Fibroblast of pulmonary artery (primary cell): ENCODE data around the gene LDB3.

Experiments used
- DNase-seq: peaks from one replicate; pipeline ENCODE4 v3.0.0-alpha.2; 2010; ENCODE audit warnings: low read depth
- H3K4me3 ChIP-seq: replicated peaks from 2 replicates; pipeline ENCODE4 v1.5.1; 2011; ENCODE audit warnings: low read depth, mild to moderate bottlenecking, control low read depth, low read length, moderate library complexity
- TF ChIP-seq, protein P1 (sequence below): IDR thresholded peaks from 2 replicates; pipeline ENCODE4 v1.5.1; 2011; ENCODE audit warnings: mild to moderate bottlenecking, control low read depth, low read length, inconsistent platforms; ENCODE audit errors: missing control alignments

The LDB3 gene

GRCh38 chr10:86744067-86744725, 75.9 kb downstream of the LDB3 start:
- no peak for DNase-seq
- TF ChIP-seq, protein P1, sequence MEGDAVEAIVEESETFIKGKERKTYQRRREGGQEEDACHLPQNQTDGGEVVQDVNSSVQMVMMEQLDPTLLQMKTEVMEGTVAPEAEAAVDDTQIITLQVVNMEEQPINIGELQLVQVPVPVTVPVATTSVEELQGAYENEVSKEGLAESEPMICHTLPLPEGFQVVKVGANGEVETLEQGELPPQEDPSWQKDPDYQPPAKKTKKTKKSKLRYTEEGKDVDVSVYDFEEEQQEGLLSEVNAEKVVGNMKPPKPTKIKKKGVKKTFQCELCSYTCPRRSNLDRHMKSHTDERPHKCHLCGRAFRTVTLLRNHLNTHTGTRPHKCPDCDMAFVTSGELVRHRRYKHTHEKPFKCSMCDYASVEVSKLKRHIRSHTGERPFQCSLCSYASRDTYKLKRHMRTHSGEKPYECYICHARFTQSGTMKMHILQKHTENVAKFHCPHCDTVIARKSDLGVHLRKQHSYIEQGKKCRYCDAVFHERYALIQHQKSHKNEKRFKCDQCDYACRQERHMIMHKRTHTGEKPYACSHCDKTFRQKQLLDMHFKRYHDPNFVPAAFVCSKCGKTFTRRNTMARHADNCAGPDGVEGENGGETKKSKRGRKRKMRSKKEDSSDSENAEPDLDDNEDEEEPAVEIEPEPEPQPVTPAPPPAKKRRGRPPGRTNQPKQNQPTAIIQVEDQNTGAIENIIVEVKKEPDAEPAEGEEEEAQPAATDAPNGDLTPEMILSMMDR, result no peak
- H3K4me3 ChIP-seq, result no peak overlapping the region

DNA sequence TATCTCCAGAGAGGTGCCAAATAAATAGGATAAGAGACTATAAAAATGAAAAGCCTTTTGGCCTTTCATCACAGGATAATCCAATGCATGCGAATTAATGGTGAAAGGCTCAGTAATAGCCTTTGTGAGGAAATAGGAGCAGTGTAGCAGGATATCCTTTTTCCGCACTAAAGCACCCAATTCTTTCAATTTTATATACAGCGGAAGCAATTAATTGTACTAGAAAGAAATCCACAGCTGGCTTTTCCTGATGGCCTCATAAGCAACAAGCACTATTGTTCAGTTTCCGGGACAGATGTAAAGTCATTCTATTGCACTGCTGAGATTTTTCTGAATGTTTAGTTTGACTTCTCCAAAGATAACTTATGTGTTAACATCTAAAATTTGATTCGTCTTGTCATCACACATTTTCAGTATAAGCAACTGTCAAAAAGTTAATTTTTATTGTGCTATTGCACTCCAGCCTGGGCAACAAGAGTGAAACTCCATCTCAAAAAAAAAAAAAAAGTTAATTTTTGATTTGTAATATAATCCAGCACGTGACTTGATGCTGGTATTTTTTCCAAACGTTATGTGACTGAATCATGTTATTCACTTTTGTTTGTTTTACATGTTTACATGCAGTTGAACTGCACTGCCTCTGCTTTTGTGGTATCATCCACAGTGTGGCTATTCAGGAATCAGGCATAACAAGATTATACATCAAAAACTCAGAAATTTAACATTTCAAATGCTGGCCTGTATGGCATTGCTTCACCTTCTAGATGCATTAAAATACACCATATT, 79.7 kb downstream of the LDB3 start:
- TF ChIP-seq, protein P1, result no peak
- H3K4me3 ChIP-seq, result no peak overlapping the region
- no peak for DNase-seq

- TF ChIP-seq, protein P1, result no peak
- no peak for DNase-seq
- H3K4me3 ChIP-seq, result no peak overlapping the region
Measured at GRCh38 chr10:86749854-86750253, 81.5 kb downstream of the LDB3 start.

DNA sequence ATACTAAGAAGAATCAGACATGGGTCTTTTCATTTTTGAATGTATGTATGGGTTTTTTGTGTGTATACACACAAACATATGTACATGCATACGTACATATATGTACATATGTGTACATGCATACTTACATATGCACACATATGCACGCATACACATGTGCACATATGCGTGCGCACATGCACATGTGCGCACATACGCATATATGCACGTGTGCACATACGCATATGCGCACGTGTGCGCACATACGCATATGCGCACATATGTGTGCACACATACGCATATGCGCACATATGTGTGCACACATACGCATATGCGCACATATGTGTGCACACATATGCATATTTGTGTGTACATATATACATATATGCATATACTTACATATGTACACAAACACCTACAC, 83.2 kb downstream of the LDB3 start:
- TF ChIP-seq, protein P1, result no peak
- no peak overlapping the region for H3K4me3 ChIP-seq
- no peak for DNase-seq

GRCh38 chr10:86752311-86752710, 84.0 kb downstream of the LDB3 start:
- TF ChIP-seq, protein P1, result no peak
- no peak overlapping the region for H3K4me3 ChIP-seq
- DNase-seq, result no peak

GRCh38 chr10:86753051-86753450, 84.7 kb downstream of the LDB3 start:
- DNase-seq, result no peak
- TF ChIP-seq, protein P1, result no peak
- H3K4me3 ChIP-seq, result no peak overlapping the region
